22Rv1 (cell line): ENCODE measurements around the gene EIF4EBP2.

Experiments
- CTCF ChIP-seq: fragments of 450-650 bp; IDR thresholded peaks from 2 replicates; pipeline ENCODE4 v1.5.1; 2017; ENCODE audit warnings: mild to moderate bottlenecking
- ZFX ChIP-seq: fragments of 450-650 bp; IDR thresholded peaks from 2 replicates; pipeline ENCODE4 v1.6.1; 2017; ENCODE audit warnings: antibody characterized with exemption, borderline replicate concordance

- TF ChIP-seq CTCF, result no peak
- no peak for TF ChIP-seq ZFX
Observed at GRCh38 chr10:70399177-70399576, 4.8 kb upstream of the EIF4EBP2 start.
